HG03469 (cell line): ENCODE data around the gene FGF4.

Source experiments
- ATAC-seq: cut with Tn5 transposase; IDR thresholded peaks from one replicate; pipeline ENCODE4 v1.9.1; 2021; ENCODE audit warnings: mild to moderate bottlenecking, moderate library complexity, moderate number of reproducible peaks; ENCODE audit not compliant: unreplicated experiment

FGF4 gene

DNA sequence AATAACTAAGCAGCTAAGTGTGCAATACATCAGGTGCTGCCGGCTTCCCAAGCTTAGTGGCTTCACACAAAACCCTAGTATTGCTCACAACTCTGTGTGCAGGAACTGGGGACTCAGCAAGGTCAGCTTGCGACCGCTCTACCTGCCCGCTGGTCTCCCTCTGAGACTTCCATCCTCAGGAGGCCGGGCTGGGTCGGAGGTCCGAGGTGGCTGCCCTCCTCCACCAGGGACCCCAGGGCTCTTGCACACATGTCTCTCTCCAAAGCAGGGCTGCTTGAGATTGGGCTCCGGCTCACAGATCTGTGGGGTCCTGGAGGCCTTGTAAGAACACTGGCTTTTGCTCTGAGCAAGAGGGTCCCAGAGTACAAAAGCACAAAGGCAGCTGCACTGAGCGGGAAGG lies 45.9 kb downstream of the FGF4 start:
- no peak for ATAC-seq

DNA sequence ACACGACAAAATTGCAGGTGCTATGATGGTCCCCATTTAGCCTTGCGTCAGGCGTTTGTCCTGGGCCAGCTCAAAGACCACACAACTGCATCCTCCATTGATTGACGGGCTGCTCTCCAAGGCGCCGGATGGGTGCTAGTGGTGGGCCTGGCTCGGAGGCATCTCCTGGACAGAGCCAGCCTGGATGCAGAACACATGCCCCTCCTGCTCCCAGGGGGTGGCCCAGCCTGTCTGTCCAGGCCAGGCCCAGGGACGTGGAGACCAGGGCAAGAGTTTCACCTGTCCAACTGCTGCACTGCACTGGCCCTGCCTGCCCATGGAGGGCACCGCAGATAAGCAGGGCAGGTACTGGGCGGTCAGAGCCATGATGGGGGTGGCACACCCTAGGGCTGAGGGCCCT lies 47.9 kb downstream of the FGF4 start:
- ATAC-seq: no peak

DNA sequence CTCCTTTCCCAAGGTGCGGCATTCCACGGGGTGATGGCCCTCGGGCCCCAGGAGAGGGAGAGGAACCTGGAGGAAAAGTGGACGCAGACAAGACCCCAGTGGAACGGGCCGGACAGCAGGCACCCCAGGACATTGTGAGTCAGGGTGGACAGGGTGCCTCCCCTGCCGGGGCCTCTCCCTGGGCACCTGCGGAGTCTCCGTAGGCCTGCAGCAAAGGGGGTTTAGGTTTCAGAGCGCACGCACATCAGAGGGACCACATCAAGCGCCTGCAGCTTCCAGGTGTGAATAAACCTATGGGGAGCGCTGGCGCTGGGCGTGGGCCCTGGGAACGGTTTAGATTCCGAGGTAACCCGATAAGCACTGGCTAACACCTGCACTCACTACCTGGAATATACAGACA lies 48.7 kb downstream of the FGF4 start:
- no peak for ATAC-seq

DNA sequence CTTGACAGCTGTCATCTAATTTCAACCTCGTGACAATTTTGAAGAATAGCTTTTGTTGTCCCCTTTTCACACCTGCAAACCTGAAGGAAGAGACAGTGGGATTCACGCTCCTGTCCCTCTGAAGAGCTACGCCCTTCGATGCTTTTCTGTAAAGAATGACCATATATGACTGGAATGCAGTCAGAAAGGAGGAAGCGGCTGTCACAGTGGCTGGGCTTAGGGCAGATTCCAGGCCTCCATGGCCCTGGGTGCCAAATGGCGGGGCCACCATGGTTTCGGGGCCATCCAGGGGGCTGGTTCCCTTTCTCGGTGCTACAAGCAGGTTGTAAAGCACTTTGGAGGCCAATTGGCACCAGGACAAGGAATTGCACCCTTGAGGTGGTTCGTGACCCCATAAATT lies 49.1 kb downstream of the FGF4 start:
- ATAC-seq: no peak

DNA sequence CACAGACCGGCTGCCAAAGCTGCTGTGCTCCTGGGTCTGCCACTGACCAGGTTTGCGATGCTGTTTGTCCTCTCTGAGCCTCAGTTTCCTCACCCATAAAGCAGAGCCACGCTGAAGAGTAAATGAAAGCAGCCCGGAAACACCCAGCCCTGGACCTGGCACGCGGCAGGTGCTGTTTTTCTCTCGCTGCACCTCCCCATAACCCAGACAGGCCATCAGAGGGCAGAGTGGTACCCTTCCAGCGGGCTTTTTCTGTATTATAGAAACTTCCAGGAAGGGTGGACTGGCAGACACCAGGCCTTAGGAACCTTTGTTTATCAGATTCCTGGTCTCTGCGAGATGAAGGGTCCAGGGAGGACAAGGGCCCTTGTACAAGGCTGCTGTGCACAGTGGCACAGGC lies 53.4 kb downstream of the FGF4 start:
- ATAC-seq: no peak

DNA sequence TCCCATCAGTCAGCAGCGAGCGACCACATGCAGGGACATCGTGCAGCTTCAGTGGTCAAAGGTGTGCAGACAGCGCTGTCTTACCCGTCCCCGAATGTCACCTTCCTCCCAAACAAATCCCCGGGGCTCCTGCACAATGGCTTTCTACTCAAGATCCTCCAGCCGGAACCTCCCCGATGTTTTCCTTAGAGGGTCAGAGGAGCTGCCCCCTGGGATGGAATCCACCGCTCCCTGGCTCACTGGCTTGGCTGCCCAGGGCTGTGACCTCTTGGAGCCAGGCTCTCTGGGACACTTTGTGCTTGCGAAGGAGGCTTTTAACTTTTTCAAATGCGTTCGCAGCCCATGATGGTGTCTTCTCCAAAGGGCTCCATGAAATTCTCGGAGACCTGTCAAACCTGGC lies 54.0 kb downstream of the FGF4 start:
- ATAC-seq: no peak
